Retinal pigment epithelial cell (primary cell): ENCODE measurements around the gene EPHX1.
"Not testable (repeated sequence)": the region's sequence is repeated elsewhere in the genome, so short reads cannot be mapped to it uniquely, and the experiment has no call there.

Experiments used
- DNase-seq: peaks from one replicate; pipeline ENCODE4 v3.0.0-alpha.2; 2010; ENCODE audit warnings: low read depth
- H3K4me3 ChIP-seq: 2 replicates; pipeline ENCODE4 v1.5.1; 2011; ENCODE audit warnings: mild to moderate bottlenecking, low read length, control low read depth, moderate library complexity
- CTCF ChIP-seq: conservative IDR thresholded peaks from 2 replicates; pipeline ENCODE4 v1.5.1; 2011; ENCODE audit warnings: low read depth, low read length, control low read depth, inconsistent platforms

Gene EPHX1

GRCh38 chr1:225830841-225831240, 20.9 kb downstream of the EPHX1 start:
- TF ChIP-seq CTCF: no peak
- H3K4me3 ChIP-seq: no peak overlapping the region
- DNase-seq: no peak

DNA sequence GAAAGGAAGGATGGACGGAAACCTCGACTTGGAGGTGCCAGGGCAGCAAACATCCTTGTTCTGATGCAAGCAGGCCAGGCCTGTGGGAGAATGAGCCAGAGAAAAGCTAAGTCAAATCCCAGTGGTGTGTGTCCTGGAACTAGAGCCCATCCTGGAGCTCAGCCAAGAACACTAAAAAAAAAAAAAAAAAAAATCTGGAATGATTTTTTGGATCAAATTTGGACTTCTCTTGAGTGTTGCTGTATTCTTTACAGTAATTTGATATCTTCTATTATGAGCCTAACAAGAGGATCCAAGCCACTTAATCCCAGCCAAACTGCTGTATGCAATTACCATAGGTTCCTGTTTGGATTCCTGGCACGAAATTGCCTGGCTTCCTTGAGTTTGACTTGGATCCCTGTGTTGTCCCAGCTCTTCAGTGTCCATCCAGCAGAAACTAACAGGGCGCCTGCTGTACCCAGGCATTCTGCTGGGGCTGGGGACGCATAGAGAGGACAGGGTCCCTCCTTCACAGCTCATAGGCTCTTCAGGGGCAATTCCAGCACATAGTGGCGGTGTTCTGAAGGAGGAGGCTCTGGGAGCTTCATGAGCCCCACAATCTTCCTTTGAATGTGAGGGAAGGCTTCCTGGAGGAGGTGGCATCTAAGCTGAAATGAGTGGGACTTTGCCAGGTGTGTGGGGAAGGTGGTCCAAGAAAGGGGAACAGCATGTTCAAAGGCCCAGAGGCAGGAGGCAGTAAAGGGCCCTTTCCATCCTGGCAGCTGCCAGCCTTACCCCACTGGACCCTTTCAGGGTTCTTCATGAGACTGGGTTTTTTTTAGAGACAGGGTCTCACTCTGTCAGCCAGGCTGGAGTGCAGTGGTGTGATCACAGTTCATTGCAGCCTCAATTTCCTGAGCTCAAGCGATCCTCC, 24.7 kb downstream of the EPHX1 start:
- DNase-seq: no peak
- TF ChIP-seq CTCF: no peak
- no peak overlapping the region for H3K4me3 ChIP-seq

DNA sequence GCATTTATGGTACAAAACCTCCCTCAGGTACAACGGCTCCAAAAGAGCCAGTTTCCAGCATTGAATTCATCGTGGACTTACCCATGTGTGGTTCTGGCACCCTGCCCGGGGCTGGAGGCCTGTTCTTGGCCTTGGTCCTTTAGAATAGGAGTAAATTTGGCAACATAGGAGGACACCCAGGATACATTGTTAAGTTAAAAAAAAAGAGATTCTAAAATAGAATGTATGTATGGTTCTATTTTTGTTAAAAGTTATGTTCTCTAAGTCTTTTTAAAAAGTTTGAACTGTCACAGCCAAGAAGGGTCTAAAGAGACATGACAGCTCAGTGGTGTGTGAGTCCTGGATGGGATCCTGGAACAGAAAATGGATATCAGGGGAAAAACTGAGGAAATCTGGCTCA, 25.9 kb downstream of the EPHX1 start:
- no peak for DNase-seq
- H3K4me3 ChIP-seq: no peak overlapping the region
- no peak for TF ChIP-seq CTCF

- not testable (repeated sequence) for DNase-seq, H3K4me3 ChIP-seq
These were observed 26.4 kb downstream of the EPHX1 start for GRCh38 chr1:225836296-225836695.

DNA sequence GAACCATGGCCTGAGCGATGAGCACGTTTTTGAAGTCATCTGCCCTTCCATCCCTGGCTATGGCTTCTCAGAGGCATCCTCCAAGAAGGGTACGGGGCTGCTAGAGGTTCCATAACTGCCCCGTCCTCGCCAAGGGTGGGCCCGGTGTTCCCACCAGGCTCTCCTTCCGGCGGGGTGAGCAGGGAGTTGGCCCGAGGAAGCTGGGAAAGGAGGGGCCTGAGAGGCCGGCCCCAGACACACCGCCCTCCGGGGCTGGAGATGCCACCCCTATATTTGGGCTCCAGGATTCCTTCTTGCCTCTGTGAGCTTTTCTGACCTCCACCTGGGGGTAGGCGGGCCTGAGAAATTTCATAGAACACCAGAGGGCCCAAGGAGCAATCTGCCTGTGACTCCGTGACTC, 28.9 kb downstream of the EPHX1 start:
- DNase-seq: no peak
- H3K4me3 ChIP-seq: no peak overlapping the region

GRCh38 chr1:225840223-225840610, 30.3 kb downstream of the EPHX1 start:
- no peak overlapping the region for H3K4me3 ChIP-seq
- TF ChIP-seq CTCF: no peak
- no peak for DNase-seq

More for the DNA sequence above, 28.9 kb downstream of the EPHX1 start:
- no peak for TF ChIP-seq CTCF

- no peak for TF ChIP-seq CTCF
- DNase-seq: no peak
- no peak overlapping the region for H3K4me3 ChIP-seq
These were observed 30.8 kb downstream of the EPHX1 start for GRCh38 chr1:225840713-225841112.
